HG02642 (cell line): ENCODE results near the gene PSRC1.
"Not testable (repeated sequence)": the region's sequence is repeated elsewhere in the genome, so short reads cannot be mapped to it uniquely, and the experiment has no call there.

Source experiments
- ATAC-seq: cut with Tn5 transposase; IDR thresholded peaks from one replicate; pipeline ENCODE4 v1.9.1; 2021; ENCODE audit warnings: mild to moderate bottlenecking; ENCODE audit not compliant: unreplicated experiment, poor library complexity

The PSRC1 gene

DNA sequence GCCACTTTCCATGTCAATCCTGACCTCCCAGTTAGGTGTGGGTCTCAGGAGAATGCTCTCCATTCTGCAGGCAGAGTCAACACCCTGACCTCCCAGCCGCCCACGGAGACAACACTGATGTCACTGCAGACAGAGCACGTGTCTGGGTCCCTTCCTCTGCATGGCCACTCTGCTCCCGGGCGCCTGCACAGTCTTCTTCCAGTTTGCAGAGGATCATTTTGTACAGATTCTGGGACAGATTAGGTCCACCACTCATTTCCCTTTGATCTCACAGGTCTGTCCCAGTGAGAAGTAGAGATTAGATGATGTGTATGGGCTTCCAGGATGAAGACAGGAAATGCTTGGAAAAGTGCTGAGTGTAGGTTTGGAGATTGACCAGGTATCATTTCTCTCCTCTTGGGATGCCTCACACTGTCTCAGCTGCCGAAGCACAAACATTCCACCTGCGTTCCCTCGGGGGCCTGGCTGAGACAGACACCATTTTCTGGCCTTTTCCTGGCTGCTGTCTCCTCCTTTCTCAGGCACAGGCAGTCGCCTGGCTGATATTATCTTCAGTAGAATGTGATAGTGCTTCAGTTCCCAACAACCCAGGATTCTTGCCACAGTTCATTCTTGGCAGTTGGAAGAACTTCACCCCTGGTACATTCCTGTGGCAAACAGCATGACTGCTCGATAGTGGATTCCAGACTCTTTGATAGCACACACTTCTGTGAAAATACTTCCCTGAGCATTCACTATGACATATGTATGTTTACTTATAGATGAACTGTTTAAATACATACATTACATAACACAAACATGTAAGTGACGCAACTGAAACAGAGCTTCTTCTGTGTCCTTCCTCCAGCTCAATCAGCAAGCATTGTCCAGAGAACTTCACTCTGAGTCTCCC lies 16.0 kb upstream of the PSRC1 start:
- no peak for ATAC-seq

GRCh38 chr1:109296782-109297181 lies 13.8 kb upstream of the PSRC1 start:
- no peak for ATAC-seq

- ATAC-seq = no peak
Measured at GRCh38 chr1:109295712-109296415, 12.9 kb upstream of the PSRC1 start.

DNA sequence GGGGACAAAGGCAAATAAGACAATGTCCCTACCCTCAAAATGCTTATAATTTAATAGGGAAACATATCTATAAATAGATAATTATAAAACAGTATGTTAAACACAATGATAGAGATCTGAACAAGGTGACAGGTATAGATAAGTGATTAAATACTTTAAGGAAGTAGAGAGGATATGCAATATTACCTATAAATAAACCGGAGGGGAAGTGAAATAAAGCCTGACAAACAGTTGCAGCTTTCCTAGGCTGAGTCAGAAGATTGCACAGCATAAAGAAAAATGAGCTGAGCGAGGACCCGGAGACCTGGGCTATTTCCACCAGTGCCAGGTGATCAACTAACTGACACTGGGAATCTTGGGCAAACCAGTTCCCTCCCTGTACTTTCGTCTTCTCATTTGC lies 11.5 kb upstream of the PSRC1 start:
- no peak for ATAC-seq

DNA sequence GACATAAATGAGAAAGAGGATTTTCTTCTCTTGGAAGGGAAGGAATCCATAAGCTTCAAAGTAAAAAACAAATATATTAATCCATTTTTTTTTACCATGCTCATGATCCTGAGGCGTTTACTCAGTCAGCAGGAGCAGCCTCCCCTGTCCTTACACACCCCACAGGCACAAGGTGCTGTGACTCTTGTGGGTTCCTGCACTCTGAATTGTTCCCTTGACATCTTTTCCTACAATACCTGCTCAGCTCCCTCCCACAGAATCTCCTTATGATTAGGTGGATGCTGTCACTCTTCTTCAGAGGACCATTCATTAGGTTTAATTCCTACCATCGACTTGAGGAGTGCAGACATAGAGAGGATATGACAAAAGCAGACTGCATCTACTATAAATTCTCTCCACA lies 10.1 kb upstream of the PSRC1 start:
- ATAC-seq = no peak

DNA sequence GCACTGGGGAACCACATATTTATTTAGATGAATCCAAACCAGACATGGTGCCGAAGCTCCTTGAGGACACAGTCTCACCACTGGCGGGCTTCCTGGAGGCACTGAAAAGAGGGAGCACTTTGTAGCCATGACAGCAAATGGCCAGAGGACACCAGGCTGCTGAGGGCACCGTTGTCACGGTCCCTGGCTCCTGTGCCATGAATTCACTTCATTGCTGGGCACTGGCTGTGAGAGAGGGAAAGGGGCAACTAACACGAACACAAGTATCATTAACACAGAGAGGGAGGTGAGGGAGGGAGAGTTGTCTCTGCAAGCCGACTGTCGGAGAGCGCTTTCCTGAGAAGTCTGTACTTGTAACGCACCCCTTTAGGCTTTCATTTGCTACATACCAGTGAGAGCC lies 9.4 kb upstream of the PSRC1 start:
- ATAC-seq = no peak

- ATAC-seq = no peak
Measured at GRCh38 chr1:109290998-109291397, 8.1 kb upstream of the PSRC1 start.

- no peak for ATAC-seq
Measured at GRCh38 chr1:109290137-109290536, 7.2 kb upstream of the PSRC1 start.

DNA sequence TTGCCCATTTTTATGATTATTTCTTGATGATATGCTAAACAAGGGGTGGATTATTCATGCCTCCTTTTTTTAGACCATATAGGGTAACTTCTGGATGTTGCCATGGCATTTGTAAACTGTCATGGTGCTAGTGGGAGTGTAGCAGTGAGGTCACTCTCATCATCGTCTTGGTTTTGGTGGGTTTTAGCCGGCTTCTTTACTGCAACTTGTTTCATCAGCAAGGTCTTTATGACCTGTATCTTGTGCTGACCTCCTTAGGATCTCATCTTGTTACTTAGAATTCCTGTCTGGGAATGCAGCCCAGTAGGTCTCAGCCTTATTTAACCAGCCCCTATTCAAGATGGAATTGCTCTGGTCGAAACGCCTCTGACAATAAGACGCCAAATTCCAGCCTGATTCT lies 3.8 kb upstream of the PSRC1 start:
- not testable (repeated sequence) for ATAC-seq

DNA sequence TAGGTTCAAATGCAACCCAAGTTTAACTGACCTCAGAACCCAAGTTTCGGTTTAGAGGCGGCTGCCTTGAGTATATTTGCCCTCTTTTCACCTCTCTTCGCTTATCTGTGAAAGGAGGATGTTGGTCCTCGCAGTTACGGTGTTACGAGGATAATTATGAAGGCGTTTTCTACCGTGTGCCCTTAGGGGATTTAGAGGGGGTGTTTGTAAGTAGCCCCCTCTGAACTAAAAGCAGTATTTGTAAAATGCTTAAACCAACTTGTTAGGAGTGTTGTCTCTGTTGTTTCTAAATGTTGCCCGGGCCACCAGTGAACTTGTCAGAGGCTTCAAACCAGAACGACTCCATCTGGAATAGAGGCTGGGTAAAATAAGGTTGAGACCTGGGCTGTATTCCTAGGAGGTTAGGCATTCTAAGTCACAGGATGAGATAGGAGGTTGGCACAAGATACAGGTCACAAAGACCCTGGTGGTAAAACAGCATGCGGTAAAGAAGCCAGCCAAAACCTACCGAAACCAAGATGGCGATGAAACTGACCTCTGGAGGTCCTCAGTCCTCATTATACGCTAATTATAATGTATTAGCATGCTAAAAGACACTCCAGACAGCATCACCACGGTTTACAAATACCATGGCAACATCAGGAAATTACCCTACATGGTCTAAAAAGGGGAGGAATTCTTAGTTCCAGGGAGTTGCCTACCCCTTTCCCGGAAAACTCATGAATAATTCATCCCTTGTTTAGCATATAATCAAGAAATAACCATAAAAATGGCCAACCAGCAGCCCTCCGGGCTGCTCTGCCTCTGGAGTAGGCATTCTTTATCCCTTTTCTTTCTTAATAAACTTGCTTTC lies 1.0 kb upstream of the PSRC1 start:
- ATAC-seq = no peak

DNA sequence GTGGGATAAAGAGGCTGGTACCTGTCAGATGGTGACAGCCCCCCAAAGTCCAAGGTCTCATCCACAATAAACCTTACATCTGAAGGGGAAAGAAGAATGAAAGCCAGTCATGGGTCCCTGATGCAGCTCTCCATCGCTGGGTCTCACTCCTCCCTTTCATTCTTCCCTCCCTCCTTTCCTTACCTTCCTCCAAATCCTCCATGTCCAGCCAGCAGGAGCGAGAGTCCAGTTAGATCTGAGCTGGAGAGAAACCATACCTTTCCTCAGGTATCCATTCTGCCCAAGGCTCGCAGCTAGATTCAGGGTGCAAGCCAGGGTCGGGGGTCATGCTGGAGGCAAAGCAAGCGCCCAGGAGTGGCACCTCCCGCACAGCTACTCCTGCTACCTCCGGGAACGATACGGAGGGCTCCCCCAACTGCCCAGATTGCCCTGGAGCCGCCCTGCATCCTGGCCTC lies 421 bp downstream of the PSRC1 start:
- ATAC-seq = no peak

GRCh38 chr1:109281680-109282496 lies 1.1 kb downstream of the PSRC1 start:
- no peak for ATAC-seq

GRCh38 chr1:109280862-109281261 lies 2.1 kb downstream of the PSRC1 start:
- ATAC-seq = no peak

DNA sequence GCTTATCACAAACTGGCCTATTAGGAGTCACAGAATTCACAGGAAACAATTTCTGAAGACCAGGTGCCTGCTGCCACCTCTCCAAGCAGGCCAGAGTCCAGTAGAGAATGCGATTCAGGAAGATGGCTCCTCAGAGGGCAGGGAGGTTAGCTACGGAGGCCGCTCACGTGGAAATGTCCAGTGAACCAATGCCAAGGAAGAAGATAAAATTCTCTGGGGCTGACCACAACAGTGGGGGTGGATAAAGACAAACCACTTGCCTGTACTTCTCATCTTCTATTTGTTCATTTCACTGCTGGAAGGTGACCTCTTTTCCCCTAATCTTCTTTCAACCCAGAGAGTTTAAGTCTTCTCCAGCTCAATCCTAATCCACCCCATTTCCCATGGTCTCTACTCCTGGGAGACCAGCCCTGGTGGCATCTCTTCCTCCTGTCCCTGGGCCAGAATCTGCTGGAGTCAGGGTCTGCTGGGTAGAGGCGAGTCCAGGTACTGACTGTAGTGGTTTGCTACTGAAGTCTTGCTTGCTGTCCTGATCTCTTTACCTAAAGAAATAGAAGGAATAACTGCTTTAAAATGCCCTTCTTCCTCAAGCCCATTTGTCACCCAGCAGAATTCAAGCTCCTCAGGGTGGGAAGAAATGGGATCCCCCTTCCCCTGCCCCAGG lies 3.2 kb downstream of the PSRC1 start:
- ATAC-seq = no peak

DNA sequence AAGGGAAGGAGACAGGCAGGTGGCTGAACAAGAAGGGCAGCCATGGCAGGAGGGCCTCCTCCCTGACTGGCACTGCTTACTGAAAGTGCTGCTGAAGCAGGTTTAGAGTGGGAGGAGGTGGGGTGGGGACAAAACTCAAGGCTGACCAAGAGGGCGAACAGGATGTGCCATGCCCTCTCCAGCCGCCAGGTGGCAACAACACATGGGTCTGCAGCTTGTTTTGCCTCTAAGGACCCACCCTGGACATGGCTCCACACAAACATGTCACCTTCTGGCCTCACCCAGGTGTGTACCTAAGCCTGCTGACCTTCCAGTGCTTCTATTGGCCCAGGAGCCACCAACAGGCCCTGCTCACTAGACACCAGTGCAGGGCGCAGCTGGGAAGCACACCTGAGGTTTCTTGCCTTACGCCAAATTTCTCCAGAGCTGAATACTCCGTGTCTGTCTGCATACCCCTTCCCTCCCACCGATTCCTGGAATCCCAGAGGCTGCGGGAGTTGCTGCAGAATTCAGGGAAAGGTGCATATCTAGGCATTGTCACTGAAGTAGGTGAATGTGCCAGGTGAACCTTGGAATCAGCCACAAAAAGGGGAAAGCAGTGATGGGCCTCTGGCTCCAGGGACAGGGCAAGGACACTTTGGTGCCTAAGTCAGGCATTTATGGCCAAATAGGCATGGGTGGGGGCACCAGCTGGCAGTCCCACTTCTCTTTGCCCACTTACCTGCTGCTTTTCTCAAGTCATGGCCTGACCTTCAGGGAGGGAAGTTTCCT lies 5.3 kb downstream of the PSRC1 start:
- peak; percentile 78 for ATAC-seq

DNA sequence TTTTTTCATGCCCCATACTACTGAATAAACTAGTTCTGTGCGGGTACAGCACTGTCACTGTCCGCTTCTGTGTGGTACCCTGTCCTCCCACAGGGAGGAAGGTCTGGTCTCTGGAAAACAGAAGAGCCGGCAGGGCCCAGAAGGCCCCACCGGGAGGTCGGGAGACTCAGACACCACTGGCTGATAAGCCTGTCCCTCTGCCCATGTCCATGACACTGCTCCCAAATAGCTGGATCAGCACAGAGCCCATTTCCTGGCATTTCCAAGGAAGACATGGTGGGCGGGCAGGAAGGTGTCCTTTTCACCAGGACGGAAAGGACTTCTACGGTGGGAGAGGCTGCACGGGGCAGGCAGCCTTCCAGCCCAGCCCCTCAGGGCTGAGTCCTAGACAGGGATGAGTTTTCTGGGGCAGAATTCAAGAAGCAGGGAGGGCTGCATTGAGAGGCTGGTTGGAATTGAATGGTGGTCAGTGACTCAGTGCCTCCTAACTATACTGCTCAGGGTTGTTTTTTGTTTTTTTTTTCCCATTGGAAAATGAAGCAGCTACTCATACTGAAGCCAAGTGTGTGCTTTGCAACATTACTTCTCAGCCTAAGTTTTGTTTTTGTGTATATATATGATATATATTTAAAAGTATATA lies 7.1 kb downstream of the PSRC1 start:
- ATAC-seq = no peak

DNA sequence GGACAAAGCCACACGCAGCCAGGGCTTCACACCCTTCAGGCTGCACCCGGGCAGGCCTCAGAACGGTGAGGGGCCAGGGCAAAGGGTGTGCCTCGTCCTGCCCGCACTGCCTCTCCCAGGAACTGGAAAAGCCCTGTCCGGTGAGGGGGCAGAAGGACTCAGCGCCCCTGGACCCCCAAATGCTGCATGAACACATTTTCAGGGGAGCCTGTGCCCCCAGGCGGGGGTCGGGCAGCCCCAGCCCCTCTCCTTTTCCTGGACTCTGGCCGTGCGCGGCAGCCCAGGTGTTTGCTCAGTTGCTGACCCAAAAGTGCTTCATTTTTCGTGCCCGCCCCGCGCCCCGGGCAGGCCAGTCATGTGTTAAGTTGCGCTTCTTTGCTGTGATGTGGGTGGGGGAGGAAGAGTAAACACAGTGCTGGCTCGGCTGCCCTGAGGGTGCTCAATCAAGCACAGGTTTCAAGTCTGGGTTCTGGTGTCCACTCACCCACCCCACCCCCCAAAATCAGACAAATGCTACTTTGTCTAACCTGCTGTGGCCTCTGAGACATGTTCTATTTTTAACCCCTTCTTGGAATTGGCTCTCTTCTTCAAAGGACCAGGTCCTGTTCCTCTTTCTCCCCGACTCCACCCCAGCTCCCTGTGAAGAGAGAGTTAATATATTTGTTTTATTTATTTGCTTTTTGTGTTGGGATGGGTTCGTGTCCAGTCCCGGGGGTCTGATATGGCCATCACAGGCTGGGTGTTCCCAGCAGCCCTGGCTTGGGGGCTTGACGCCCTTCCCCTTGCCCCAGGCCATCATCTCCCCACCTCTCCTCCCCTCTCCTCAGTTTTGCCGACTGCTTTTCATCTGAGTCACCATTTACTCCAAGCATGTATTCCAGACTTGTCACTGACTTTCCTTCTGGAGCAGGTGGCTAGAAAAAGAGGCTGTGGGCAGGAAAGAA lies 8.1 kb downstream of the PSRC1 start:
- no peak for ATAC-seq
